NCI-H2081 (cell line): ENCODE results near the gene YLPM1.

Experiments used
- DNase-seq, 2 experiments: peaks; one replicate each; lab custom pipeline; 2025; lab: John Stamatoyannopoulos, UW

Gene YLPM1

GRCh38 chr14:74875941-74876913, 113.1 kb downstream of the YLPM1 start, which contains the start of gene PROX2:
Gene PROX2 (minus strand): TSS chr14:74876145. CDS start chr14:74863834, 12,311 bp downstream.
- DNase-seq = no peak

GRCh38 chr14:74879427-74880182, 116.5 kb downstream of the YLPM1 start:
- no peak for DNase-seq

GRCh38 chr14:74881431-74882102, 118.5 kb downstream of the YLPM1 start, which contains the start of gene DLST:
Gene DLST (plus strand): TSS chr14:74881916. CDS start chr14:74881954, 38 bp downstream.
- DNase-seq = peak; percentile 81 to 90

GRCh38 chr14:74882103-74882920, 119.2 kb downstream of the YLPM1 start:
- peak; percentile 19 to 45 for DNase-seq
